CD4-positive, alpha-beta T cell (primary cell): ENCODE results near the gene RUNDC1. TPM values are rescaled to one million over a fixed set of nuclear protein-coding genes. Genes with fewer than 3 reads are reported as not detected.

Experiments used
- ATAC-seq: fragments of 200-7000 bp; cut with Tn5 transposase; one replicate; pipeline ENCODE4 v1.10.0; 2022; ENCODE audit warnings: mild to moderate bottlenecking; ENCODE audit not compliant: poor library complexity
- CTCF ChIA-PET: fragments of 350-600 bp; sonication (Branson Sonifier 250); formaldehyde crosslinking; loops from one replicate; lab custom pipeline; 2021; ENCODE audit warnings: antibody characterized with exemption, inconsistent platforms; lab: Charles Lee
- POLR2A ChIA-PET: fragments of 350-600 bp; sonication (Branson Sonifier 250); formaldehyde crosslinking; loops from one replicate; lab custom pipeline; 2021; ENCODE audit warnings: antibody characterized with exemption, inconsistent platforms; lab: Charles Lee
- DNase-seq, 14 experiments: peaks; one replicate each; pipeline ENCODE4 v3.0.0-alpha.2; 2013 to 2020; ENCODE audit warnings: mixed read lengths in 2 of 14
- H3K27ac ChIP-seq, 2 donors: one replicate each; pipeline versions ENCODE4 v1.5.1 to v1.7.0; 2013; ENCODE audit warnings: low read length in 2 of 2, low read depth in 1 of 2, mild to moderate bottlenecking in 1 of 2
- H3K27me3 ChIP-seq, 2 experiments: 1 replicate in 1 of 2; 2 replicates in 1 of 2; pipeline versions ENCODE4 v1.6.1 to v1.7.0; 2013; ENCODE audit warnings: low read length in 2 of 2, control low read depth in 1 of 2, mild to moderate bottlenecking in 1 of 2, moderate library complexity in 1 of 2; ENCODE audit not compliant: insufficient read depth in 2 of 2, control insufficient read depth in 1 of 2
- H3K36me3 ChIP-seq: one replicate; pipeline ENCODE4 v1.6.1; 2013; ENCODE audit warnings: low read length, control low read depth; ENCODE audit not compliant: insufficient read depth
- H3K4me1 ChIP-seq: one replicate; pipeline ENCODE4 v1.6.1; 2013; ENCODE audit warnings: low read length, control low read depth; ENCODE audit not compliant: insufficient read depth
- H3K4me3 ChIP-seq: one replicate; pipeline ENCODE4 v1.5.1; 2013; ENCODE audit warnings: mild to moderate bottlenecking, low read length, moderate library complexity
- H3K9me3 ChIP-seq, 2 experiments: 1 replicate in 1 of 2; 2 replicates in 1 of 2; pipeline versions ENCODE4 v1.6.1 to v1.7.0; 2013; ENCODE audit warnings: low read length in 2 of 2, mild to moderate bottlenecking in 2 of 2, control low read depth in 1 of 2, moderate library complexity in 1 of 2; ENCODE audit not compliant: control insufficient read depth in 1 of 2, insufficient read depth in 1 of 2
- H3K27ac Mint-ChIP-seq: one replicate; pipeline ENCODE4 v1.8.0; 2020; ENCODE audit warnings: mixed read lengths
- H3K27me3 Mint-ChIP-seq: one replicate; pipeline ENCODE4 v1.8.0; 2021; ENCODE audit warnings: mixed read lengths
- H3K36me3 Mint-ChIP-seq: one replicate; pipeline ENCODE4 v1.8.0; 2021; ENCODE audit warnings: low read depth, mixed read lengths
- H3K4me1 Mint-ChIP-seq: one replicate; pipeline ENCODE4 v1.8.0; 2021; ENCODE audit warnings: low read depth, mixed read lengths
- H3K4me3 Mint-ChIP-seq: one replicate; pipeline ENCODE4 v1.8.0; 2020; ENCODE audit warnings: mild to moderate bottlenecking, mixed read lengths
- H3K9me3 Mint-ChIP-seq: one replicate; pipeline ENCODE4 v1.8.0; 2020; ENCODE audit warnings: mixed read lengths
- CTCF ChIP-seq: fragments of 200-600 bp; IDR thresholded peaks from one replicate; pipeline ENCODE4 v1.8.0; 2022; ENCODE audit warnings: antibody characterized with exemption, mild to moderate bottlenecking
- intact Hi-C, 2 experiments: fragments of 100-400 bp; cut with DNase I in 1 of 2; cut with micrococcal nuclease in 1 of 2; formaldehyde crosslinking; loops; one replicate each; pipeline versions ENCODE4 v1.15.1 to v1.9.0; 2023 to 2025; cut with DNase I, micrococcal nuclease
- total RNA-seq, 174 experiments: library from RNA in 2 of 174; stranded (reverse) in 2 of 174; gene quantifications; one replicate each; pipeline ENCODE4 v1.2.3 and lab custom pipeline; 2021 to 2026

Gene RUNDC1
- total RNA-seq, 2 experiments from 2014 or later, result 11.6 to 11.7 TPM

GRCh38 chr17:42997390-42997983 is 17.1 kb downstream of the RUNDC1 start:
- peak in 1 of 14 experiments; percentile 20 for DNase-seq
- CTCF ChIA-PET, result interaction anchor here (0.6 to 2.3 kb wide), 21 partner anchors 9 to 487 kb away, joined by 3 to 20 read pairs (median 6); partner anchors contain the start of genes AARSD1, BECN1, BRCA1 and DHX8

DNA sequence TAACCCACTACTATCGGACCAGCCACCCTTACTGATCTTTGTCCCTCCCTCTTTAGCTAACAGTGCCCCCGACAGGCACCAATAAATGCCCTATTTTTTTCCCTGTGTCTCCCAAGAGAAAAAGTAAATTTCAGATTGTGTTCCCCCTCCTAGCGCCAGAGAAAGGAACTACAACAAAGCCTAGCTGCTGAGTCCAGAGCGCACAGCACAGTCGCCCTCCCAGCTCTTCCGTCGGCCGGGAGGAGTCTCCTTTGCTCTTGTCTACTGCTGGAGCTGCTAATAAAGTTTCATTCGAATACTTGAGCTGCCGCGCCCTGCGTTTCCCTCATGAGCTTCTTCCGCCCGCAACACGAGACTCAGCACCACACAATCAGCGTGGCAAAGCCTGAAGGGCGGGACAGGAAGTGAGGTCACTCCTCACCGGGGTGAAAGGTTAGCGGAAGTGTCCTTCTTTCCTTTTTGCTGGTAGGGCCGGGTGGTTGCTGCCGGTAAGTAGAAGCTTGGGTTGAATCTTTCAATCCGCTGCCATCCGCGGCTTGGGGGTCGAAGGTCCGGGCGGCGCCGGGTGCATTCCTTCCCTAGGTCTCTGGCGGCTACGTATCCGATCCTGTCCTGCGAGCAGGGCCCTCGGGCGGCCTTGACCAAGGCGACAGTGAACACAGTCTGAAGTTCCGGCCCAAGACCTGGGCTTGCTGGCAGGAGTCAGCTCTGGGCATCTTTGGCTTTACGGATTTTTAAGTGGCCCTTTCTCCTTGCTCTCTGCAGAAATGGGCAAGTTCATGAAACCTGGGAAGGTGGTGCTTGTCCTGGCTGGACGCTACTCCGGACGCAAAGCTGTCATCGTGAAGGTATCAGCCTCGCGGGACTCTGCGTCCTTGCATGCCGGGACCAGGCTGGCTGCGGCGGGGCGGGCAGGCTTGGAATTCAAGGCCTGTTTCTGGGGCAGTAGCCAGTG is 17.9 kb downstream of the RUNDC1 start, which contains the start of gene RPL27:
TSS of gene RPL27 (plus strand) at position 436 of the 955 bp plus-strand sequence. CDS start at position 768, 332 bp downstream.
- no peaks in the 10 kb centered on the region for H3K27me3 Mint-ChIP-seq
- H3K9me3 Mint-ChIP-seq, result no peaks in the 10 kb centered on the region
- TF ChIP-seq CTCF, result peak; percentile 85
- Histone ChIP-seq H3K27ac (peak within 1 kb of the TSS; percentile 73 to 98), H3K4me1 (peaks cover 28% of the 10 kb centered on the region), H3K27me3 (no peaks in the 10 kb centered on the region), H3K4me3 (peak within 1 kb of the TSS; percentile 91), H3K36me3 (peaks cover 43% of the 10 kb centered on the region), H3K9me3 (no peaks in the 10 kb centered on the region)
- intact Hi-C loops, result loop anchor here (1.0 to 10.0 kb wide), 11 partner anchors 18 to 1017 kb away; partner anchors contain the start of genes BRCA1 (in 2 of the 2), PSME3 (in 2 of the 2), PTGES3L (in 2 of the 2) and RUNDC1 (in 2 of the 2)
- ChIA-PET CTCF (interaction anchor here (0.5 to 2.3 kb wide), 23 partner anchors 8 to 486 kb away, joined by 3 to 20 read pairs (median 4); partner anchors contain the start of genes AARSD1, BECN1, BRCA1 and DHX8), POLR2A (interaction anchor here (0.6 to 3.2 kb wide), 39 partner anchors 9 to 1329 kb away, joined by 3 to 58 read pairs (median 5); partner anchors contain the start of genes AARSD1, AOC2, ARL4D and BECN1)
- H3K4me3 Mint-ChIP-seq, result peak within 1 kb of the TSS; percentile 96
- H3K36me3 Mint-ChIP-seq, result peaks cover 55% of the 10 kb centered on the region
- ATAC-seq, result peak; percentile 95
- peaks cover 25% of the 10 kb centered on the region for H3K4me1 Mint-ChIP-seq
- H3K27ac Mint-ChIP-seq, result peak within 1 kb of the TSS; percentile 95
- DNase-seq, result peak; percentile 95 to 100 (median 98)

More at GRCh38 chr17:42997390-42997983, 17.1 kb downstream of the RUNDC1 start:
- peak overlapping the region; percentile 96 for H3K4me3 Mint-ChIP-seq
- no peaks in the 10 kb centered on the region for H3K9me3 ChIP-seq
- no peak for TF ChIP-seq CTCF
- H3K4me1 ChIP-seq, result peaks cover 28% of the 10 kb centered on the region
- no peak for ATAC-seq
- intact Hi-C loops, result loop anchor here (2.0 to 10.0 kb wide), 4 partner anchors 33 to 1017 kb away; partner anchors contain the start of genes AARSD1 (in 1 of the 2), DHX8 (in 1 of the 2), PSME3 (in 1 of the 2) and TMEM101 (in 1 of the 2)
- peak overlapping the region; percentile 95 for H3K27ac Mint-ChIP-seq
- peak overlapping the region in 1 of 2 donors; percentile 53 for H3K27ac ChIP-seq
- POLR2A ChIA-PET, result interaction anchor here (0.6 to 3.2 kb wide), 36 partner anchors 9 to 1330 kb away, joined by 3 to 58 read pairs (median 8); partner anchors contain the start of genes AARSD1, AOC2, ARL4D and BECN1
- H3K4me3 ChIP-seq, result peak overlapping the region; percentile 6
- no peaks in the 10 kb centered on the region for H3K27me3 ChIP-seq
- peaks cover 25% of the 10 kb centered on the region for H3K4me1 Mint-ChIP-seq
- H3K36me3 ChIP-seq, result peaks cover 43% of the 10 kb centered on the region
- peaks cover 55% of the 10 kb centered on the region for H3K36me3 Mint-ChIP-seq
- H3K27me3 Mint-ChIP-seq, result no peaks in the 10 kb centered on the region
- H3K9me3 Mint-ChIP-seq, result no peaks in the 10 kb centered on the region
